GM12873 (cell line): Measurements from ENCODE around the gene SEC23B.

Source experiments
- CTCF ChIP-seq: IDR thresholded peaks from 2 replicates; pipeline ENCODE4 v1.5.1; 2012; ENCODE audit warnings: low read depth, mild to moderate bottlenecking, moderate library complexity, low read length, control low read depth; ENCODE audit not compliant: insufficient read depth; ENCODE audit errors: missing control alignments

Gene SEC23B

GRCh38 chr20:18571009-18571408 is 63.3 kb downstream of the SEC23B start:
- TF ChIP-seq CTCF = no peak

- no peak for TF ChIP-seq CTCF
Observed at GRCh38 chr20:18571578-18571977, 63.8 kb downstream of the SEC23B start.

GRCh38 chr20:18577942-18578341 is 70.2 kb downstream of the SEC23B start:
- no peak for TF ChIP-seq CTCF

- TF ChIP-seq CTCF = no peak
Observed at GRCh38 chr20:18578581-18578980, 70.8 kb downstream of the SEC23B start.

- TF ChIP-seq CTCF = no peak
Observed at GRCh38 chr20:18580012-18580411, 72.3 kb downstream of the SEC23B start.

GRCh38 chr20:18585134-18585533 is 77.4 kb downstream of the SEC23B start:
- TF ChIP-seq CTCF = no peak

GRCh38 chr20:18587665-18588573 is 80.2 kb downstream of the SEC23B start, which contains the start of gene DTD1:
Gene DTD1 (plus strand): TSS chr20:18588054. CDS start chr20:18588073, 19 bp downstream.
- TF ChIP-seq CTCF = peak; percentile 76
